NCI-H2171 treated with DMSO at 0.1 percent for 48 hours (cell line): ENCODE results near the gene CSAG2.
"Not testable (repeated sequence)": the region's sequence is repeated elsewhere in the genome, so short reads cannot be mapped to it uniquely, and the experiment has no call there.

Experiments used
- DNase-seq: peaks from one replicate; lab custom pipeline; 2025; lab: John Stamatoyannopoulos, UW

CSAG2 gene

GRCh38 chrX:152709173-152709572, at the start of gene CSAG2:
TSS of gene CSAG2 (minus strand) at chrX:152709273. CDS start at chrX:152709112, 161 bp downstream.
- DNase-seq: not testable (repeated sequence)

GRCh38 chrX:152754871-152755270, 45.8 kb upstream of the CSAG2 start:
- DNase-seq: not testable (repeated sequence)

GRCh38 chrX:152753686-152754650, 44.9 kb upstream of the CSAG2 start, which contains the start of gene MAGEA2:
TSS of gene MAGEA2 (minus strand) at chrX:152753842. CDS start at chrX:152751363, 2,479 bp downstream.
- DNase-seq: not testable (repeated sequence)

GRCh38 chrX:152738560-152738959, 29.5 kb upstream of the CSAG2 start:
- DNase-seq: no peak

- DNase-seq: not testable (repeated sequence)
Observed at GRCh38 chrX:152736528-152736927, 27.5 kb upstream of the CSAG2 start.

GRCh38 chrX:152735860-152736511, 26.9 kb upstream of the CSAG2 start:
- DNase-seq: no peak

- no peak for DNase-seq
Observed at GRCh38 chrX:152735101-152735500, 26.0 kb upstream of the CSAG2 start.

GRCh38 chrX:152734143-152734858, 25.2 kb upstream of the CSAG2 start:
- DNase-seq: not testable (repeated sequence)

GRCh38 chrX:152733261-152733975, 24.3 kb upstream of the CSAG2 start, which contains the start of the genes CSAG1 and MAGEA12:
TSS of gene CSAG1 (minus strand) at chrX:152733721. CDS start at chrX:152732460, 1,261 bp downstream.
TSS of gene MAGEA12 (plus strand) at chrX:152733757. CDS start at chrX:152736162, 2,405 bp downstream.
- DNase-seq: no peak

- no peak for DNase-seq
Observed at GRCh38 chrX:152725409-152725808, 16.3 kb upstream of the CSAG2 start.

GRCh38 chrX:152713815-152714787, 5.0 kb upstream of the CSAG2 start, which contains the start of gene MAGEA2B:
TSS of gene MAGEA2B (plus strand) at chrX:152714628. CDS start at chrX:152717107, 2,479 bp downstream.
- DNase-seq: not testable (repeated sequence)

- not testable (repeated sequence) for DNase-seq
Observed at GRCh38 chrX:152713195-152713594, 4.1 kb upstream of the CSAG2 start.

GRCh38 chrX:152706500-152706899, 2.6 kb downstream of the CSAG2 start:
- DNase-seq: not testable (repeated sequence)

- DNase-seq: not testable (repeated sequence)
Observed at GRCh38 chrX:152700390-152700789, 8.7 kb downstream of the CSAG2 start.

- not testable (repeated sequence) for DNase-seq
Observed at GRCh38 chrX:152697952-152698931, 10.8 kb downstream of the CSAG2 start, which contains the start of gene MAGEA3. TSS of gene MAGEA3 (plus strand) at chrX:152698794. CDS start at chrX:152700833, 2,039 bp downstream.

GRCh38 chrX:152681012-152681411, 28.1 kb downstream of the CSAG2 start:
- not testable (repeated sequence) for DNase-seq

- not testable (repeated sequence) for DNase-seq
Observed at GRCh38 chrX:152674652-152675051, 34.4 kb downstream of the CSAG2 start.

- DNase-seq: no peak
Observed at GRCh38 chrX:152674135-152674534, 34.9 kb downstream of the CSAG2 start.
